CMK (cell line): ENCODE data around the gene CLIP3.
"Not testable (repeated sequence)": the region's sequence is repeated elsewhere in the genome, so short reads cannot be mapped to it uniquely, and the experiment has no call there.

ENCODE experiments used
- DNase-seq: peaks from one replicate; pipeline ENCODE4 v3.0.0-alpha.2; 2010; ENCODE audit warnings: low read depth

The CLIP3 gene

GRCh38 chr19:36009220-36009619, 23.5 kb downstream of the CLIP3 start:
- no peak for DNase-seq

- no peak for DNase-seq
Measured at GRCh38 chr19:36008336-36008978, 24.2 kb downstream of the CLIP3 start, which contains the start of gene SYNE4. SYNE4 (minus strand) TSS chr19:36008813; CDS start chr19:36008681, 132 bp downstream.

DNA sequence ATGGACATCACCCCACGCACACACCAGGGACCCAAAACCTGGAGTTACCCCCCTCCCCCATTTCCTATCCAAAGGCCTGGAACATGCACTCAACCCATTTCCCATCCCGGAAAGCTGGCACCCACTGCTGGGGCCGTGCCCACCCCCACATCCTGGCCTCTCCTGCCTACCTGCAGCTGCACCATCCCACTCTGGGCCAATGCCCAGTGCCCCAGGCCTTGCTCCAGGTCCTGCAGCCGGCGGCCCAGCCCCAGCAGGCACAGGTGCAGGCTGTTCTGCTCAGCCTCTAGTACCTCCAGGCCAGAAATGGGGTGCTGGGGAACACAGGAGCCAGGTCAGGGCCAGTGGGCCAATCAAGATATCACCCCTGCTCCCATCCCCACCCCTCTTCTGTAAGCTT, 25.7 kb downstream of the CLIP3 start:
- no peak for DNase-seq

DNA sequence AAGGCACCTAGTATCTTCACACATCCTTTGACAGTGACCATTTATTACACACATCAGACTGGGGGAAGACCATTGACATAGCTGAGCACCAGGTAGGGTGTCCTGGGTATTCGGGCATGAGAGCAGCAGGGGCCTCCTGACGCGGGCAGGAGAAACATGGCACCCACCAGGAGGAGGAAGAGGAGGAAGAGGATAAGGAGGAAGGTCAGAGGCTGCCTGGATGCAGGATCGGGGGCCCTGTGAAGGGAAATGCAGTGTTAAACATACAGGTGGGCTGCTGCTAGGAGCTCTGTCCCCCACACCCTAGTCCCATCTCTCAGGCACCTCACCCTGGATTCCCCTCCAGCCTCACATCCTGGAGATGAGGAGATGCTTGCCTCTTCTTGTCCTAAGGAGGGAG, 29.4 kb downstream of the CLIP3 start:
- DNase-seq, result no peak

GRCh38 chr19:36001605-36002004, 31.1 kb downstream of the CLIP3 start:
- no peak for DNase-seq

GRCh38 chr19:35996777-35997176, 35.9 kb downstream of the CLIP3 start:
- no peak for DNase-seq

GRCh38 chr19:35995048-35995993, 37.4 kb downstream of the CLIP3 start, which contains the start of gene SDHAF1:
SDHAF1 (plus strand) TSS chr19:35995188; CDS start chr19:35995275, 87 bp downstream.
- DNase-seq, result peak; percentile 94

DNA sequence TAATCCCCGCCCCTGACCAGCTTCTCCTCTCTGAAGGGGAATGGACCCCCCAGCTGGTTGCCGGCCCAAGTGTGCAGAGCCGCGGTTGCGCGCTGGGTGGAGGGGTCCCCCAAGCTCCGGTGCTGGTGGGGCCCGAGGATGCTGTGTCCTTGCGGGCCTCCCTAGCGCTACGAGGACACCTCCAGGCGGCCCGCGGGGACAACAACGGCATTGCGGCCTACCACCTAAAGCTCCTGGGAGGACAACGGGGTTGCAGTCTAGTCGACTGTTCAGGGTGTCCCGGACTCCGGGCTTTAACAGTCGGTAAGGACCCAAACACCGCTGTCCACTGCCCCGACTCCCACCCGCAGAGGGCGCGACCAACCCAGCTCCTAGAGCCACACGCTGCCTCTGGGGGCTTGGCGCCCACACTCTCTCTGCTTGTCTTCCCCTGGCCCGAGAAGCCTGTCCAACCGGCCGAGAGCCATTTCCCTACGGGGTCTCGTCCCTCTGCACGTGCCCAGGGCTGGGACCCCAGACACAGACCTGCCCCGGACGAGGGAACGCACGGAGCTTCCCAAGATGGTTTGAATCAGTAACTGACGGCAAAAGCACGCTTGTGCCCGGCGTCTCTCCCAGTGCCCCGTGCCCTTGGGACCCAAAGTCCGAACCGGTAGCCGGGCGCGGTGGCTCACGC, 38.6 kb downstream of the CLIP3 start:
- DNase-seq, result no peak

GRCh38 chr19:35992907-35993765, 39.5 kb downstream of the CLIP3 start:
- no peak for DNase-seq

DNA sequence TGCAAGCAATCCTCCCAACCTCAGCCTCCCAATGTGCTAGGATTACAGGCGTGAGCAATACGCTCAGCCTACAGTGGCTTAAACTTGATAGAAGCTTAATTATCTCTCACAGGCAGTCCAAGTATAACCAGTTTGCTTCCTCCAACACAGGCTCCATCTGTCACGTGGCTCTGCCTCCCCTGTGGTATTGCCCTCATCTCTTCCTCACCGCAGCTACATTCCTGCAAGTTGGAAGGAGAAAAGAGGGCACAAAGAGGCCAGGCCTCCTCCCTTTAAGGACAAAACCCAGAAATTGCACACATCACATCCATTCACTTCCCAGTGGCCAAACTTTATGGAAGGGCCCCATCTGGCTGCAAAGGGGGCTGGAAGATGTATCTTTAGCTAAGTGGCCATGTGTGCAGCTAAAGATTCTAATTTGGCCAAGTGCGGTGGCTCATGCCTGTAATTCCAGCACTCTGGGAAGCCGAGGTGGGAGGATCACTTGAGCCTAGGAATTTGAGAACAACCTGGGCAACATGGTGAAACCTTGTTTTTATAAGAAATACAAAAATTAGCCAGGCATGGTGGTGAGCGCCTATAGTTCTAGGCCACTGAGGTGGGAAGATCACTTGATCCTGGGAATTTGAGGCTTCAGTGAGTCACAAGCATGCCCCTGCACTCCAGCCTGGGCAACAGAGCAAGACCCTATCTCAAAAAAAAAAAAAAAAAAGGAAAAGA, 40.8 kb downstream of the CLIP3 start:
- DNase-seq, result no peak

DNA sequence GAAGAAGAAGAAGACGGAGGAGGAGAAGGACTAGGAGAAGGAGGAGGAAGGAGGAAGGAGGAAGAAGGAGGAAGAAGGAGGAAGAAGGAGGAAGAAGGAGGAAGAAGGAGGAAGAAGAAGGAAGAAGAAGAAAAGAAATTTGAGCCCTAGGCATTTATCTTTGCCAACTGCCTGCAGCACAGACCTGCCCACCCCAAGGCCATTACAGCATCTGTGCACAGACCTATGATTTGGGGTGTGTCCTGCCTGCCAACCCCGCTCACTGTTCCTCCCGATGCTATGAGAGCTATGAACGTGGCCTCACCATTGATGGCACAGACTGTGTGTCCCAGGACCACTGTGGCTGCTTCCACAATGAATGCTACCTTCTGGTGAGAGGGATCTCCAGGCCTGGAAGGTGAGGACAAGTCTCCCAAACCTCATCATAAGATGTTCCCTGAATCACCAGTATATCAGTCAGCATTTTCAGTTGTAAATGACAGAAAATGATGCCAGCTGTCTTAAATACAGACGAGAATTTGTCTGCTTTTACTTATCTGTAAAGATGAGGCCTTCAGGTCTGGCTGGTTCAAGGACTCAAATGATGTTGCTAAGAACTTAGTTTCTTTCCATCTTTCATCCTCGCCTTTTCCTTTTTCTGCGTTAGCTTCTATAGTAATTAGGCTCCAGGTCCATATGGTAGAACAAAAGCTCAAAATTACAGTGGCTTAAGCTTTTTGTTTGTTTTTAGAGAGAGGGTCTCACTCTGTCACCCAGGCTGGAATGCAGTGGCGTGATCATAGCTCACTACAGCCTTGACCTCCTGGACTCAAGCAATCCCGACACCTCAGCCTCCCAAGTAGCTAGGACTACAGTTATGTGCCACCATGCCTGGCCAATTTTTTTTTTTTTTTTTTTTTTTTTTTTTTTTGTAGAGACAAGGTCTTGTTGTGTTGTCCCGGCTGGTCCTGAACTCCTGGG, 41.6 kb downstream of the CLIP3 start:
- no peak for DNase-seq

DNA sequence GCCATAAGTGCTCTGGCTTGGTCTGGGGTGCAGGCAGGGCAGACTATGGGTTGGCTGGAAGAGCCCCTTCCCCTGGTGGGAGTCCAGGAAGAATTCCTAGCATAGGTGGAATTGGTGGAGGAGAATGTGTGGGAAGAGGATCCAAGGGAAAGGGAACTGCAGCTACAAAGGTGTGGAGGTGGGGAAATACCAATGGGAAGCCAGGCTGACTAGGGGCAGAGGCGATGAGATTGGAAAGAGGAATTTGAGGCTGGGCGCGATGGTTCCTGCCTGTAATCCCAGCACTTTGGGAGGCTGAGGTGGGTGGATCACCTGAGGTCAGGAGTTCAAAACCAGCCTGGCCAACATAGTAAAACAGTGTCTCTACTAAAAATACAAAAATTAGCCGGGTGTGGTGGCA, 42.5 kb downstream of the CLIP3 start:
- no peak for DNase-seq

DNA sequence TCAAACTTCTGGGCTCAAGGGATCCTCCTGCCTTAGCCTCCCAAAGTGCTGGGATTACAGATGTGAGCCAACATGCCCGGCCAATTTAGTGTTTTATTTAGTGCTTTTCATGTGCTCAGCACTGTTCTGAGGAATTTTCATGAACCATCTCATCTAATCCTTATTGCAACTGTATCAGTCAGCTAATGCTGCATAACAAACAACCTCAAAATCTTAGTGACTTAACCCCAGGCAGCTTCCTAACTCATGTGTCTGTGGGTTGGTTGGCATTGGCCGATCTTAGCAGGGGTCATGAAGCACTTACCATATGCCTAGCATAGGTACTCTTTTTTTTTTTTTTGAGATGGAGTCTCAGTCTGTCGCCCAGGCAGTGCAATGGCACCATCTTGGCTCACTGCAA, 43.8 kb downstream of the CLIP3 start:
- no peak for DNase-seq

GRCh38 chr19:35987571-35987896, 45.1 kb downstream of the CLIP3 start:
- no peak for DNase-seq

DNA sequence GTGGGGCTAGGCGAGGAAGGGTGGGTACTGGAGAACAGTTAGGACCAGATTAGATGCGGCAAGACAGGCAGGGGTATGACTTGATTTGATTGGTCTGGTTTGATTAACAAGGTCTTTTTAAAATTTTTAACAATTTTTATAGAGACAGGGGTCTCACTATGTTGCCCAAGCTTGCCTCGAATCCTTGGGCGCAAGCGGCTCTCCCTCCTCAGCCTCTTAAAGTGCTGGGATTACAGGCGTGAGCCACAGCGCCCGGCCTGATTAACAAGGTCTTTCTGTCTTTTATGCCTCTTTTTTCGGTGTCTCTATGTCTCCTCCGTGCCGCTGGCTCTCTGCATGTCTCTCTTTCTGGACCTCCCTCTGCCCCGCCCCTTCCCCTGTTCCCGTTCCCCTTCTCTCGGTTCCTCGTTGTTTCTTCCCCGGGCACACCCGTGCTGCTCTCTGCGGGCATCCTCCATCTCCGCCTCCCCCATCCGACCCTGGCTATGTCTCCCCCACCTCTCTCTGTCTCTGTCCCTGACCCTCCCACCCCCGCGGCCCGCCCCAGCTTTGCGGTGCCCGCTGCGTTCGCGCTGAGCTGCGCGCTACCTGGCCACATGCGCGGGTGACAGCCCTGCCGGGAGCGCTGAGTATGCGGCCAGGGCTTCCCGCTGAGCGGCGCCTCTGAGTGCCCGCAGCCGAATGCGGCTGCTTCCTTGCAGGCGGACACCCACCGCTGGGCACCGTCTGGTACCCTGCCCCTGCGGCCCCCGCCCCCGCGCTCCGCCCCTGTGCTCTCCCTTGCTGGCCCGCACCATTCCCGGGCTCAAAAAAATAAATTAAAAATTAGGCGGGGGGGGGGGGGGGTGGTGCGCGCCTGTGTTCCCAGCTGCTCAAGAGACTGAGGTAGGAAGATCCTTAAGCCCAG, 45.8 kb downstream of the CLIP3 start:
- DNase-seq, result no peak

DNA sequence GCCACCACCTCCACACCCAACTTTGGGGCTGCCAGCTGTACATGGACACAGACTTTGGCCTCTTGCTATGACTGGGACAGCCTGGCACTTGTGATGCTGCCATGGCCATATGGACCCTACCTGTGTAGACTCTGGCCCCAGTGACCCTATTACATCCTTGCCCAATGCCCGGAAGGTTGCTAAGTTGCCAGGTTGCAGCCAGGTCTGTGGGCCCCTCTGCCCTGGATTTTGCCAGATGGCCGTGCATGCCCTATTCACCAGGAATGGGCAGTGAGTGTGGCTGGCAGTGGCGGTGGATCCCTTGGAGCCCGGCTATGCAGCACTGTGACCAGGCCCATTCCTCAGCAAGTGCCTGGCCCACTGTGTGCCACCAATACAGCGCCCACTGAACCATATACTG, 46.6 kb downstream of the CLIP3 start:
- DNase-seq, result no peak

DNA sequence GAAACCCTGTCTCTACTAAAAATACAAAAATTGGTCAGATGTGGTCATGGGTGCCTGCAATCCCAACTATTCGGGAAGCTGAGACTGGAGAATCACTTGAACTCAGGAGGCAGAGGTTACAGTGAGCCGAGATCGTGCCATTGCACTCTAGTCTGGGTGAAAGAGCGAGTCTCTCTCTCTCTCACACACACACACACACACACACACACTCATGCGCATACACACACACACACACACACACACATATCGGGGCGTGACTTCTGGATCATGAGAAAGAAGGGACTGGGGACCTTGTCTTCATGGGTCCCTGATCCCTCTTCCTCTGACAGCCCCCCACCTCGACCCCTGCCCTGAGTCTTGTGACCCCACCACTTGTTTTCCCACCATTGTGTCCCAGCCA, 49.5 kb downstream of the CLIP3 start:
- no peak for DNase-seq

- not testable (repeated sequence) for DNase-seq
Measured at GRCh38 chr19:35980997-35981396, 51.7 kb downstream of the CLIP3 start.

DNA sequence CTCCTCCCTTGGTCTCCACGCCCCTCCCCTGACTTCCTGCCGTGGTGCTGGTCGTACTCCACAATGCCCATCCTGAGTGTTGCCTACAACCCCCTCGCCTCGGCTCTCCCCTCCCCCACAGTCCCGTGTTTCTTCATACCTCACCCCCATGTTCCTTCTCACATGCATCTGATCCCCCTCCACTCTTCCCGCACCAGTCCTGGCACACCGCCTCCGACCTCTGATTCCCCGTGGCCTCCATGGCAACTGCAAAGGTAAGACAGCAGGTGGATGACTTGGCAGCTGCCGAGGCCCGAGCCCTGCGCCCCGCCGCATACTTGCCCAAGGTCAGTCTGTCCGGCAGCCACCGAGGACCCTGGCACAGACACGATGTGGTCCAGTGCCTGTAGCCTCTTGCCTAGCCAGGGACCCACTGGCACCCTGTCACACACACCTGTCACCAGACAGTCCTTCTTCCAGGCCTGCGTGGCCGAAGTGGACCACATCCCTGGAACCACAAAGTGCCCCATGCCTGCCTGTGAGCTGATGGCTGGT, 53.8 kb downstream of the CLIP3 start:
- DNase-seq, result no peak
